Activated B cell treated with CpG ODN at 0.5 μM for 24 hours (primary cell): ENCODE data around the gene ALK. TPM values are rescaled to one million over a fixed set of nuclear protein-coding genes. Genes with fewer than 3 reads are reported as not detected.

Source experiments
- ATAC-seq: fragments of 200-7000 bp; cut with Tn5 transposase; one replicate; pipeline ENCODE4 v1.10.0; 2021; ENCODE audit warnings: low read depth, mild to moderate bottlenecking, moderate library complexity
- CTCF ChIA-PET: fragments of 350-600 bp; sonication (Branson Sonifier 250); formaldehyde crosslinking; loops from one replicate; lab custom pipeline; 2021; ENCODE audit warnings: antibody characterized with exemption; lab: Charles Lee
- POLR2A ChIA-PET: fragments of 350-600 bp; sonication (Branson Sonifier 250); formaldehyde crosslinking; loops from one replicate; lab custom pipeline; 2021; ENCODE audit warnings: antibody characterized with exemption; lab: Charles Lee
- DNase-seq: peaks from one replicate; pipeline ENCODE4 v3.0.0; 2022
- H3K27ac Mint-ChIP-seq: one replicate; pipeline ENCODE4 v1.8.0; 2020; ENCODE audit warnings: mixed read lengths
- H3K27me3 Mint-ChIP-seq: one replicate; pipeline ENCODE4 v1.8.0; 2021; ENCODE audit warnings: mixed read lengths
- H3K36me3 Mint-ChIP-seq: one replicate; pipeline ENCODE4 v1.8.0; 2021; ENCODE audit warnings: low read depth, mixed read lengths
- H3K4me1 Mint-ChIP-seq: one replicate; pipeline ENCODE4 v1.8.0; 2021; ENCODE audit warnings: mixed read lengths
- H3K4me3 Mint-ChIP-seq: one replicate; pipeline ENCODE4 v1.8.0; 2020; ENCODE audit warnings: mild to moderate bottlenecking, mixed read lengths
- H3K9me3 Mint-ChIP-seq: one replicate; pipeline ENCODE4 v1.8.0; 2020; ENCODE audit warnings: mixed read lengths
- CTCF ChIP-seq: fragments of 200-600 bp; IDR thresholded peaks from one replicate; pipeline ENCODE4 v1.8.0; 2022; ENCODE audit warnings: antibody characterized with exemption, mild to moderate bottlenecking
- intact Hi-C: fragments of 100-400 bp; cut with micrococcal nuclease; formaldehyde crosslinking; loops from one replicate; pipeline ENCODE4 v1.15.1; 2024
- total RNA-seq: library from RNA; stranded (reverse); gene quantifications from 2 replicates; pipeline ENCODE4 v1.2.3, GENCODE V29; 2022

ALK gene
- total RNA-seq, 1 donor from 2014 or later = not detected

GRCh38 chr2:29615183-29615582, 306.2 kb downstream of the ALK start:
- POLR2A ChIA-PET = no interaction called here
- no peak for ATAC-seq
- TF ChIP-seq CTCF = no peak
- no peaks in the 10 kb centered on the region for H3K36me3 Mint-ChIP-seq
- intact Hi-C loops = no loop called here
- H3K4me1 Mint-ChIP-seq = no peaks in the 10 kb centered on the region
- DNase-seq = no peak
- CTCF ChIA-PET = no interaction called here
- no peak overlapping the region for H3K27ac Mint-ChIP-seq
- H3K27me3 Mint-ChIP-seq = peaks cover 4% of the 10 kb centered on the region
- no peaks in the 10 kb centered on the region for H3K9me3 Mint-ChIP-seq
- H3K4me3 Mint-ChIP-seq = no peak overlapping the region

GRCh38 chr2:29614295-29614830, 307.0 kb downstream of the ALK start:
- CTCF ChIA-PET = no interaction called here
- no peak overlapping the region for H3K4me3 Mint-ChIP-seq
- TF ChIP-seq CTCF = no peak
- no peak overlapping the region for H3K27ac Mint-ChIP-seq
- POLR2A ChIA-PET = no interaction called here
- DNase-seq (no peak), ATAC-seq (no peak)
- intact Hi-C loops = no loop called here
- peaks cover 4% of the 10 kb centered on the region for H3K27me3 Mint-ChIP-seq
- H3K36me3 Mint-ChIP-seq = no peaks in the 10 kb centered on the region
- H3K4me1 Mint-ChIP-seq = no peaks in the 10 kb centered on the region
- H3K9me3 Mint-ChIP-seq = no peaks in the 10 kb centered on the region

- ATAC-seq (no peak), DNase-seq (no peak)
- Mint-ChIP-seq H3K4me1 (no peaks in the 10 kb centered on the region), H3K36me3 (no peaks in the 10 kb centered on the region), H3K4me3 (no peak overlapping the region), H3K27me3 (peaks cover 4% of the 10 kb centered on the region), H3K27ac (no peak overlapping the region), H3K9me3 (no peaks in the 10 kb centered on the region)
- ChIA-PET CTCF (no interaction called here), POLR2A (no interaction called here)
- intact Hi-C loops = no loop called here
- no peak for TF ChIP-seq CTCF
Measured at GRCh38 chr2:29613792-29614266, 307.6 kb downstream of the ALK start.

GRCh38 chr2:29613067-29613466, 308.3 kb downstream of the ALK start:
- CTCF ChIA-PET = no interaction called here
- Mint-ChIP-seq H3K4me3 (no peak overlapping the region), H3K36me3 (no peaks in the 10 kb centered on the region), H3K27ac (no peak overlapping the region), H3K4me1 (no peaks in the 10 kb centered on the region), H3K9me3 (no peaks in the 10 kb centered on the region), H3K27me3 (peaks cover 4% of the 10 kb centered on the region)
- no peak for TF ChIP-seq CTCF
- no peak for DNase-seq
- no peak for ATAC-seq
- POLR2A ChIA-PET = no interaction called here
- intact Hi-C loops = no loop called here

GRCh38 chr2:29612568-29612967, 308.8 kb downstream of the ALK start:
- intact Hi-C loops = no loop called here
- POLR2A ChIA-PET = no interaction called here
- CTCF ChIA-PET = no interaction called here

More at GRCh38 chr2:29612568-29612967, 308.8 kb downstream of the ALK start:
- DNase-seq (no peak), ATAC-seq (no peak)
- no peaks in the 10 kb centered on the region for H3K4me1 Mint-ChIP-seq
- H3K4me3 Mint-ChIP-seq = no peak overlapping the region
- H3K27me3 Mint-ChIP-seq = peaks cover 4% of the 10 kb centered on the region
- no peak for TF ChIP-seq CTCF
- H3K9me3 Mint-ChIP-seq = no peaks in the 10 kb centered on the region
- H3K36me3 Mint-ChIP-seq = no peaks in the 10 kb centered on the region
- H3K27ac Mint-ChIP-seq = no peak overlapping the region
